NCI-H510A (cell line): ENCODE measurements around the gene MAST4.

Experiments
- DNase-seq: peaks from one replicate; lab custom pipeline; 2025; lab: John Stamatoyannopoulos, UW

Gene MAST4

DNA sequence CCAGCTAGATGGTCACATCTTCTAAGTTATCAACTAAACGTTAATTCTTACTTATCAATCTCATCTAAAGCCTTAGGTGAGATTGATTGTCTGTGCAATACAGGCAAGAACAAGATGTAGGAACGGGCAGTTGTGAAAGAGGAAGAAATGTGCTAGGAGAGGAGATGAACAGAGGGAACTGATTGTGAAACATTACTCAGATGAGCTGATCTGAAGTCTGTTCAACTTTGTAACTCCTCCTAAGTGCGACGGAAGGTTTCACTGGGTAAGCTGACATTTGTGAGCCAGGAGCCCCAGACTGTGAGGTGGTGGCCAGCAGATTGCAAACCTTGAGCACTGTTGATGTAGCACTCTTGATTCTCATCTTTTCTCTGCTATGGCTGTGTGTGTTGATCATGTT lies 396.4 kb downstream of the MAST4 start:
- DNase-seq, result no peak

DNA sequence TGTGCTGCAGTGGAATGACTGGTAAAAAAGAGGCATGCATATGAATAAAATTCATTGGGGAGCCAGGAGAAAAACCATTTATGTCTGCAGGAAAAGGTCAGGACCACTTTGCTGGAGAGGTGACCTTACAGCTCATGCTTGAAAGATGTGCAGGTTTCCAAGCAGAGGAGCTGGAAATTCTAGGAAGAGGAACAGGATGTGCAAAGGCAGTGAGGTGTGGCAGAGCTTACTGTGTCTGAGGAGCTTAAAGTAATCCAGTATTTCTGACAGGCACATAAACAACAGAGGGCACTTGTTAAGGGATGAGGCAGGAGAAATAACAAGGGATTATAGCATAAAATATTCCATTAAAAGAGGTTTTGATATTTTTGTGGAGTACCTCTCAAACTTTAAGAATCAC lies 397.3 kb downstream of the MAST4 start:
- no peak for DNase-seq

DNA sequence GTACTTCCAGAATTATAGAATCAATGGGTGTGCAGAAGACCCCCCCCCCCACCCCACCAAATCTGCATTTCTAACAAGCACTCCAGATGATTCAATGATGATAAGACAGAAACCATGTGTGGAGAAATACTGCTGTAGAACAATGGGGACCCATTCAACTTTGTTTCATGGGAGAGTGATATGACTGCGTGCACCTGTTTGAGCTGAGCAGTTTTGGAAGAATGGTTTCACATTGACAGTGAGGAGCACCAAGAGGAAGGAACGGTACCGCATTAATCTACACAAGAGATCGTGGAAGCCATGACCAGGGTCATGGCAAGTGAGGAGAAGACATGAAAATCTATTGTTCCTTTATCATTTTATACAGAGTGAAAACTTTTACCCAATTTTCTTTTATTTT lies 397.7 kb downstream of the MAST4 start:
- DNase-seq, result no peak

DNA sequence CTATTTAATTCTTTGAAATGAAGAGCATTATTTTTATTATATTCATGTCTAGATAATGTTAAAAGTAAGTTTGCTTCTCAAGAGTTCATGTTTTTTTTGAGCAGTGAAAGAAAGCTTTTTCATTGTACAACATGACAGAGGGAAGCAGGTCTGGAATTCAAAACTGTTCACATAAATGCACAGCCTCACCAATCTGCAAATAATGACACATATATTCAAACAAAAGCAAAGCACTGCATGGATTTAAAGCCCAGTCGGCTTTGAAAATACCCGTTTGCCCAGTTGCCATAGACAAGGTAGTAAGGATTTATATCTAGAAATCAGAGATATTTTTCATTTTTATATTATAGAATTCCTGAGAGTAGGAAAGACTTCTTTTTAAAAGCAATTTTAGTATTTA lies 398.6 kb downstream of the MAST4 start:
- no peak for DNase-seq

DNA sequence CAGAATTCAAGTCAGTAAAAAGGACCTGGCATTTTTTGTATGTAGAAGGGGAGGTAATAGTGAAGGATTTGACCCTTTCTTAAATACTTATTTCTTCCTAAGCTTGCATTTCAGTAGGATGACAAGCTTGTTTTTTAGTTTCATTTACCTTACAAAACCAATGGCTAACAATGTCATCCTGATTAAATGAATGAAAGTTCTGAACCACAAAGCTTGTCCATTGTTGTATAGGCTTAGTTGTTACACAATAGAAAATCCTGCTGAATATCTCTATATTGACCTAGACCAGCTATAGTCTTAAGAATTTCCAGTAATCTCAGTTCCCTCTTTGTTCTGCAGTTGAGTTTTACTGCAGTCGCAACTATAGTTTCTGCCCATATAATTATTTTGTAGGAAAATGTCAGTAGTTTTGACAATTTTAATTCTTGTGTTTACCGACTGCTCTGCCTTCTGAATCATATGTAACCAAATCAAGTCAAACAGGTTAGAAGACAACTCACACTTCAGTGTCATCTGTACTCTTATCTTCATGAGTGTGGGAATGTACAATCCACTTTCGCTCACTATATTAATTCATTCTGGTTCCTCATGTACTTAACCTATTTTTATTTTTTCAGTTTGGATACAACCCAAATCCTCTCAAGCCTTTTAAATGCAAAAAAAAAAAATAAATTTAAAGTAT lies 404.7 kb downstream of the MAST4 start:
- no peak for DNase-seq

DNA sequence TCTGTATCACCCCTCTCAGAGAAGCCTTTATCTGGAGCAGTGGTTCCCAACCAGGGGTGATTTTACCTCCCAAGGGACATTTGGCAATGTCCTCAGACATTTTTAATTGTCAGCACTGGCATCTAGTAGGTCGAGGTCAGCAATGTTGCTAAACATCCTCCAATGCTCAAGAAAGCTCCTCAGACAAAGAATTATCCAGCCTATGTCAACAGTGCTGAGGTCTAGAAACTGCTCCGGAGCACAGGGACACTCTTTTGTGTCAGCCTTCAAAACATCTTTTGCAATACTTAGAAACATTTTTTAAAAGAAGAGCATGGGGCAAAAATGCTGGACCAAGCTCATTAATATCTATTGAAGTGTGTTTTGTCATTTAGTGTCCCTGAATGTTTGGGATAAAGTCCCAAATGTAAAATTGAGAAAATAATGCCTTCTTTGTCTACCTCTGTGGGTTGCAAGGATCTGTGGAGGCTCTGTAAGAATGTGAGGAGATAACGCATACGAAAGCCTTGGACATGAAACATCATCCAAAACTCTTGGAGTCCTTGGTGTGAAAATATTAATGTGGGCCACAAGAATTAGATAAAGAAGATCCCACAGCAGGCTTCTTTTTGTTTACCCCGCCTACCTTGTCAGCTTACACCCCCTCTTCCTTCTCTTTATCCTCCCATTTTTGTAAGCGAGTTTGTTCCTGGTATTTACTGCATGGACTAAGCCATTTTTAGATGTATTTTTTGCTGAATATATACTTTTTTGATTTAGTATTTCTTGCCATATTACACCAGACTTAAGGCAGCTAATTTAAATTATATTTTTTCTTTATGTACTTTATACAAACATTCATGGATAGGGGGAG lies 406.9 kb downstream of the MAST4 start:
- DNase-seq, result no peak

DNA sequence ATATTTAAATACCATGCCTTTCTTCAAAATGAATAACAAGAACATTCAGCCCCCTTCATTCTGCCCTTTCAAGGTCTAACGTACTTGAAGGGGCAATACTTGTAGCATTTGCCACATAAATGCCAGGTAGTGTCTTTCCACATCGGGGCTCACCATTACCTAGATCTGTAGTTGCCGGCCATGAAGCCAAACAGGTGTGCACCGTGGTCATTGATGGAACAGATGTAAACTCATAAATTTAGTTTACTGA lies 407.4 kb downstream of the MAST4 start:
- DNase-seq, result no peak

DNA sequence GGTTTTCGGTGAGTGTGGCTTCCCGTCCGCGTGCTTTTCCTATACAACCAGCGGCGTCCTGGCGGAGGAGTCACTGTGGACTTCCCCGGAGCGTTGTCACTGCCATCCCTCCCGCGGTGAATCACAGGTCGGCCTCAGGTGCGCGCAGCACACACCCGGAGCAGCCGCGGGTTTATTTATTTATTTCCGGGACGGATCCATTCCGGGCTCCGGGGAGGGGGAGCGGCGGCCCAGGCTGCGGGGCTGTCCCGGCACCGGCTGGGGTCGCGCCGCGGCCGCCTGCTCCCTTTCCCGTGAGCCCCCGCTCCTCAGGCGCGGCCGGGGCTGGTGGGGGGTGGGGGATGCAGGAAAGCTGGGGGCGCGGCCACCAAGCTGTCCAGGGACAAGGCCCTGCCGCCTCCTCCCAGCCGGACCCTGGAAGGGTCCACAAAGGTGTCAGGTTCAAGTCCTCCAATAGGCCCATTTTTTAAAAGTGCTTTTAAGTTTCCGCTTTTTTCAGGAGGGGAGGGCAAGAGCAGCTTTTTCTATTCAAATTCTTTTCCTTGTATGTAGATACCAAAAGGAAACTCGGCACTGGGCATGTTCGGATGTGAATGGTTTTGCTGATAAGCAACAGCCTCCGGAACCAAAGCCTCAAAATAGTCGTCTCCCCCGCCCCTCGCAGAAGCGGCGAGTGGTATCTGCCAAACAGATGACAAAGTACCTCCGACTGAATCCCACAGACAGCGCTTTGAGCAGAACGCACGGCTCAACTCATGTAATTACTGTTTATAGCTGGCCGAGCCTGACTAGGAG lies 407.9 kb downstream of the MAST4 start:
- DNase-seq, result peak; percentile 79

GRCh38 chr5:67004730-67005350 lies 408.6 kb downstream of the MAST4 start:
- DNase-seq, result no peak

GRCh38 chr5:67005737-67006499 lies 409.7 kb downstream of the MAST4 start:
- DNase-seq, result no peak

DNA sequence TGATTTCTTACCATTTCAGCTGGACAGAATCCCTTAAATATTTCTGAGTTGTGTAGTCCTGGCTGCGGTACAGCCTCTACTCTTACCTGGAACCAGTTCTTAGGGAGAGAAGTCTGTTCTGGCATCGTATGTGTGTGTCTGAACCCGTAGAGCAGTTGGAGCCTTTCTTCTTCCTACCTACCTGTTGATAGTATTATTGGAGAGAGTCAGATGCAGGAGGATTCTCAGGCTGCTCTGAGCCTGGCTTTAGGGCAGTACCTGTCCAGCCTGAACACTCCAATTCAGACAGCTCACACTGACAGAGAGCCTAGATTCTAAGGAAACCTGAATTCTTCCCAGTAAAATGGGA lies 410.3 kb downstream of the MAST4 start:
- no peak for DNase-seq

- DNase-seq, result no peak
Observed at GRCh38 chr5:67009028-67009427, 412.8 kb downstream of the MAST4 start.

DNA sequence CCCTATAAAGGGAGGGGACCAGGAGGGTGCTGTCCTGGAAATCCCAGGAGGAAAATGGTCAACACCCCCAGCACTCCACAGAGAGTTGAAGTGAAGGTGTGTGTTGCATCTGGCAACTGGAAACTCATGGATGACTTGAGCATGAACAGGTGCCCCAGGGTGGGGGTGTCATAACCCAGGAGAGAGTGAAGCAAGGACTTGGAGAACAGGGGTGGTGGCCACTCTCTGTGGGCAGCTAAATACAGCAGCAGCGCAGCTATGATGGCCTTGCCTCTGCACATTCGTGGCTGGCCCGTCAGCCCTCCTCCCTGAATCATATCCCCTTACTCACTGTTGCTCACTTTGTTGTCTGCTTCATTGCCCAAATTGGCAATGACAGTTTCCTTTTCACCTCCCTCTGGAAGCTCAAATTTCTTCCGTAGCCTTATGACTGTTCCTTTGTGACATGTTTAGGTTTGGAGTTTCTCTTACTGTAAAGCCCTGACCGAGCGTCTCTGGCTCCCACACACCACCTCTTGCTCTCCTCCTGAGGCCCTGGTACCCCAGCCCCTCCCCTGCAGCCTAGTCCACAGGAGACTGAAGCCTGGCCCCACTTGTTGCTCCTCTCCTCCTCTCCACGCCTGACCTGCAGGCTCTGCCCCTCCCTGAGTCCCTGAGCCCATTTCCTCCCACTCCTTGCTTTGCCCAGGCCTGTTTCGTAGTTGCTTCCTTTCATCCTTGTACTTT lies 414.7 kb downstream of the MAST4 start:
- no peak for DNase-seq

GRCh38 chr5:67011422-67011821 lies 415.2 kb downstream of the MAST4 start:
- no peak for DNase-seq

- DNase-seq, result no peak
Observed at GRCh38 chr5:67012171-67012570, 416.0 kb downstream of the MAST4 start.

GRCh38 chr5:67013719-67014118 lies 417.5 kb downstream of the MAST4 start:
- no peak for DNase-seq

- DNase-seq, result no peak
Observed at GRCh38 chr5:67014191-67014590, 418.0 kb downstream of the MAST4 start.

GRCh38 chr5:67014957-67015400 lies 418.8 kb downstream of the MAST4 start:
- no peak for DNase-seq

DNA sequence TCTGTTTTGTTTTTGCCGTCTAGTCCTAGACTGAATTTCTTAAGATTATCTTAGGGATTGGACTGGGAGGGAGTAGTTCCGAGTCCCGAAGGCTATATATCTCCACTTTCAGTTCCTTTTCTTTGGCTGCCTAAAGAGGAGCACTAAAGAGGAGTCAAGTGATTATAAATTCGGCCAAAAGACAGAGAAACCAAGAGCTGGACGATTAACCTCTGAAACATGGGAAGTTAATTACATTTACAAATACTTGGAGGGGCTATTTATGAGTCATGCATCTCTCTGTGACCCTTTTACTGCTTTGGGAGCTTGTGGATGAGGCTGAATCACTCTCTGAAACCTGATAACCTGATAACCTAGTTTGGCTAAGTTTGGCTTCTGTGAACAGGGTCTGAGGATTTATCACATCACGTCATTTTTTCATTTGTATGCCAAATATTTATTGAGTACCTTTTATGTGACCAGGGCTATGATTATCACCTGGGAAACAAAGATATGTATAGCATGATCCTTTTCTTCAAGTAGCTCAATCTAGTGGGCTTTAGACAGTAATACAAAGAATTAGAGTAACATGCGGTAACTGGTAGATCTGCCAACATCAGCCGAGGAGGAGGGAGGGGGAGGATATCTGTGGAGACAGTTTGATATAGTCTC lies 419.5 kb downstream of the MAST4 start:
- no peak for DNase-seq

DNA sequence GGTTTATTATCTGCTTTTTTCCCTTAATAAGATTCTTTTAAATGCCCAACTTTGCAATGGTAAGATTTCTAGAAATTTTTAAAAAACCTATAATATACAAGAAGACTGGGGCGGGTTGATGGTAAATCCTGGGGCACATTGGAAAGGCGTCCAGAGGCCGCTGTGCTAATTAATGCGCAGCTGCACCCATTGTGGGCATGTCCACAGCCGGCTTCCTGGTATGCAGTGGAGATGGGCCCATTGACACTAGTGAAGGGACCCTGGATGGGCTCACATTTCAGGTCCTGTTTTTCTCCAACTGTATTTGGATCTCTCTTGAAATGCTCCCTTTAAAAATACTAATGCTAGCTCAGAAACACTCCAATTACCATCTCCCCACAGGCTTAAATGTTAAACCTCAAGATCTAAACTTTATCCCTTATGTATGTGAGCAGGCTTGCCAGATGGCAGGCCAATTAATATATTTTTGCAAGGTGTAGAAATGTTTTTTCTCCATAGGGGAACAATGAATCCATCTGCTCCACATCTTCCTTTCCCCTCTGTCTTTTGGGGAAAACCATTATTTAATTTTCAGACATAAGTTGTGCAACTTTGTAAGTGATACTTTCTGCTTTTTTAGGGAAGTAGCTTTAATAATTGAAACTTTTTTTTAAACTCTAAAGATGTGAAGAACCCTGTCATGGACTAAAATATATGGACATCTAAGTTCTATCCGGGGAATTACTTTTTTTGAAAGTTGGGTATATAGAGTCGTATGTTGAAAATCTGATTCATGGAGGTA lies 423.1 kb downstream of the MAST4 start:
- peak; percentile 12 for DNase-seq
